ENCODE measurements around the gene INCENP.

The INCENP gene

GRCh38 chr11:62139526-62140303 is 15.9 kb downstream of the INCENP start:
- no peak for TF ChIP-seq CTCF (IDR thresholded peaks at IDR 0.05)

- no peak for TF ChIP-seq CTCF (IDR thresholded peaks at IDR 0.05)
Observed at GRCh38 chr11:62140304-62141110, 16.7 kb downstream of the INCENP start.

GRCh38 chr11:62141111-62142042 is 17.6 kb downstream of the INCENP start:
- no peak for TF ChIP-seq CTCF (IDR thresholded peaks at IDR 0.05)

- TF ChIP-seq CTCF (IDR thresholded peaks at IDR 0.05): no peak
Observed at GRCh38 chr11:62142043-62142375, 18.2 kb downstream of the INCENP start.

GRCh38 chr11:62142921-62143320 is 19.1 kb downstream of the INCENP start:
- TF ChIP-seq CTCF (IDR thresholded peaks at IDR 0.05): no peak

GRCh38 chr11:62143727-62144126 is 19.9 kb downstream of the INCENP start:
- TF ChIP-seq CTCF (IDR thresholded peaks at IDR 0.05): no peak; the same call in 1 of the 2 replicates

GRCh38 chr11:62144641-62145255 is 20.9 kb downstream of the INCENP start:
- TF ChIP-seq CTCF (IDR thresholded peaks at IDR 0.05): no peak

Measured in LNCAP (cell line).